Medulla oblongata (tissue), 1 donor: ENCODE results near the gene ATP6AP2.

Experiments
- DNase-seq: peaks from one replicate; pipeline ENCODE4 v3.0.0-alpha.2; 2015; ENCODE audit errors: extremely low spot score

Gene ATP6AP2

DNA sequence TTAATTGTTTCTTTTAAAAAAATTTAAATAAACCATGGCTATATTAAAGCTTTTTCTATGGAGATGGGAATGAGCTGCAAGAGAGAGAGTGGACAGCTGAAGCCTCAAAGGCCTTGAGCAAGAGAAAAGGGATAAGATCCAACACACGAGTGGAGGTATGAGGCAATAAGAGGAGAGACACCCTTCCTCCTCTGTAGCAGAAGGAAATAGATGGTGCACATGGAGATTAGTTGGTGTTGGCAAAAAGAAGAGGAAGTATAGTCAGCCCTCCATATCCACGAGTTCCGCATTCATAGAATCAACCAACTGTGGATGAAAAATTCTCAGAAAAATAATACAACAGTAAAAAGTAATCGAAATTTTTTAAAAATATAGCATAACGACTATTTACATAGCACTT, 63.4 kb downstream of the ATP6AP2 start:
- DNase-seq: peak; percentile 64

DNA sequence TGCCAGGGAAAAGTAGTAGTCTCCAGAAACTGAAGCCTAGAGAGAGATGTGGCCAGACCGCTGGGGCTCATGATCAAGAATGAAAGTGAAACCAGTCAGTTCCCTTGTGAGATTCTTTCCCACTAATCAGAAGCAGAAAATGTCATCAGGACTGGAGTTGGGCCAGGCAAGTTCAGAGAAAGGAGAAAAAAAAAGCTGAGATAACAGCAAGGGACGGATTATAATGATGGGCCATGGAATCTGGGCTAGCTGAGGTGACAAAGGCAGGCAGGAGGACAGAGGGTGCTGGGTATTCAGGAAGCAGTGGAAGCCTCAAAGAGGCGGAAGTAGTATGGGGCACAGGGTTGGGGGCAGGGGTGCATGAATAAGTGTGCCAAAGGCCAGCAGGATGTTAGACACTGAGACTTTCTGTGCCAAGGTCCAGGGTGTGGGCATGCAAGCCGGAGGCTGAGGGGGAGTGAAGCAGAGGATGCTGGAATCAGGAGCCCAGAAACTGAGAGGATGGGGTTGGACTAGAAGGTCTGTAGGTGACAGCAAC, 64.1 kb downstream of the ATP6AP2 start:
- DNase-seq: peak; percentile 74

DNA sequence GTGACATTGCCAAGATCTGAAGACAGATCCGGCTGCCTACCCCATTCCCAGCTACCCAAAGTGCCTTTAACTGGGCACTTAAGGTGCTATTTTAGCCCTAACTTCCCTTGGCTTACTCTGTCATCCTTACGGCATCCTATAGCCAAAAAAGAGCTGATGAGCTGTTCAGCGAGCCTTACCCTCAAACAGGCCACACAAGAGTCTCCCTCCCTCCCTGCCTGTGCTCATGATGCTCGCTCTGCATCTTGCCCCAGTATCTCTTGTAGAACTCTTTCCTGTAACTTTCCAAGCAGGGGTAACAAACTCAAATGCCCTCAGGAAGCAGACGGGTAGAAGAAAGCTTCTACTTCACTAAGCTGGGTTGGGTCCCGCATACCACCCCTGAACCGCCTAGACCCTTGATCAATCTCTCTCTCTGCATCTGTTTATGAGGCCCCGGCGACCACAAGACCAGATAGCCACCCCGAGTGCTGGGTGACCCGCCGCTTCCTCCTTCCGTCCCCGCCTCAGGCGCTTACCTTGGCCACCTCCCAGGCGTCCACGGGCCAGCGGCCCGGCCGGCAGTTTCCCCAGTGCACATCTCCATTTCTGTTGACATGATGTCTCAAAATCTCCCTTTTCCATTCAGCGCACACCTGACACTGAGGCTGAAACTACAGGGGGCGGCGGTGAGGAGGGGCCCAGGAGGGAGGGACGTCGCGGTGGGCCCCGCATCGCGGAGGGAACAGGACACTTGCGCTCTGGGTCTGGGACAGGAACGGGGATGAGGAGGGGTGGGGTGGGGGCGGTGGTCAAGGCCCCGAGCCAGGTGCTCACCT, 65.9 kb downstream of the ATP6AP2 start:
- peak; percentile 22 for DNase-seq

DNA sequence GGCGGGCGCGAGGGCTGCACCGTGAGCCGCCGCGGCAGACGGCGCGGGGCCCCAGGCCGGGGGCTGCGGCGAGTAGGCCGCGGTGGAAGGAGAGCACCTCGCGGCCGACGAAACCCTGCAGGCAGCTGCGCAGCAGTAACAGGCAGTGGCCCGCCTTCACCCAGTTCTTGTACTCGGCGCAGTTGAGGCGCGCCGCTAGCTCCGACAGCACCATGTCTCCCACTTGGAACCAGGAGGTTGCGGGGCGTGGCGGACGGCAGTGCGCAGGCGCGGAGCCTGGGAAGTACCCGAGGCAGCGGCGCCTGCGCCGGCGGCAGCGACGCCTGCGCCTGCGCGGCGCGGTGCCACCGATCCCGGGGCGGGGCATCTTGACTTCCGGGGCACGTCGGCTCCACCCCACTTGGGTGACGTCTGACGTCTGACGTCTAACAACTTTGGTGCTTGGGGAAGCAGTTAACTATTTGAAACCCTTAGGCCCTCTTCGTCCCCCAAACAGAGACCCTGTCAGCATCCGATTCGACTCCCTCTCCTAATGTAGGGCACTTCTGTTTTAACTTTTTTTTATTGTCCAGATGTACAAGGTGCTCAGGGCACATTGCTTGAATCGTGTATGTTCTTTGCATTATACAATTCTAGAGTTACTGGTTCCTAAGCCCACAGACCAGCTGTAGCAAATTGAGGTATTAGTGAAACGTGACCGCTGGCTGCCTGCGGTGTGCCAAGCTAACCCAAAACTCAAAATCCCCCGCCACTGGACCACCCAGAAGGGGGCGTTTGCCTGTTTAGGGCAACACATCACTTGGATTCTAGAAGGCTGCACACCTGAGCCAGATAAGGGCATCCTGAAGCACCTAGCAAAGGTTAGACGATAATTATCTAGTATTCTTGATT, 66.8 kb downstream of the ATP6AP2 start, which contains the start of gene CXorf38:
TSS of gene CXorf38 (minus strand) at position 255 of the 891 bp plus-strand sequence. CDS start at position 214, 41 bp downstream.
- DNase-seq: peak; percentile 87

- DNase-seq: peak; percentile 72
Measured at GRCh38 chrX:40651620-40652223, 71.0 kb downstream of the ATP6AP2 start.

GRCh38 chrX:40652664-40653063, 71.9 kb downstream of the ATP6AP2 start:
- DNase-seq: no peak

DNA sequence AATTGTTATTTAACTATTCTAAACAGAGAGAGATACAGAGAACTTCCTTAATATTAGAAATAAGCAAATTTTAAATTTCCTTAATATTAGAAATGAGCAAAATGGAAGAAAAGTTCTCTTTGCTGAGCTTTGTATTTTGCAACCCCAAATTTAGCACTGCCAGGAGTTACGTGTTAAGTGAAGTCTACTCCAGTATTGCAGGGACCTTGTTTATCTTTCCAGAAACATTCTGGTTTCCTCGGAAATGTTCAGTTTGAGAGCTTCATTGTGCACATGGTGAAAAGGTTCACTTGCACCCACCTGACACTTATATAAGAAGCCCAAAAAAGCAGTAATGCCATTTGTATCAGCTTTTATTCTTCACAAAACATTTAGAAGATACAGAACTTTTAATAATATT, 72.8 kb downstream of the ATP6AP2 start:
- DNase-seq: no peak
